Gastroesophageal sphincter (tissue), 4 donors: Measurements from ENCODE around the gene SIGLEC10. TPM values are rescaled to one million over a fixed set of nuclear protein-coding genes. Genes with fewer than 3 reads are reported as not detected.

Source experiments
- ATAC-seq: fragments of 150-250 bp; one replicate; pipeline ENCODE4 v1.9.1; 2016; ENCODE audit warnings: mild to moderate bottlenecking, moderate library complexity
- H3K27ac ChIP-seq, 4 donors: fragments of 200-600 bp; sonication (generic) in 3 of 4; 1 replicate in 3 of 4; 2 replicates in 1 of 4; pipeline ENCODE4 v1.5.1; 2016 to 2019
- H3K27me3 ChIP-seq: fragments of 200-600 bp; sonication (generic); one replicate; pipeline ENCODE4 v1.5.1; 2019
- H3K36me3 ChIP-seq, 2 donors: fragments of 200-600 bp; sonication (generic); one replicate each; pipeline ENCODE4 v1.5.1; 2019; ENCODE audit warnings: control low read depth in 1 of 2
- H3K4me1 ChIP-seq, 3 donors: fragments of 200-600 bp; sonication (generic); 1 replicate in 2 of 3; 2 replicates in 1 of 3; pipeline ENCODE4 v1.5.1; 2016 to 2019; ENCODE audit warnings: control low read depth in 2 of 3
- H3K4me3 ChIP-seq, 2 donors: fragments of 200-600 bp; sonication (generic); one replicate each; pipeline ENCODE4 v1.5.1; 2019; ENCODE audit warnings: mild to moderate bottlenecking in 1 of 2, moderate library complexity in 1 of 2
- H3K9me3 ChIP-seq, 3 donors: fragments of 200-600 bp; sonication (generic); one replicate each; pipeline ENCODE4 v1.5.1; 2017 to 2019; ENCODE audit warnings: control low read depth in 2 of 3
- CTCF ChIP-seq, 4 experiments: fragments of 200-600 bp in 2 of 4; fragments of 450-650 bp in 2 of 4; sonication (generic) in 1 of 4; IDR thresholded peaks; one replicate each; pipeline ENCODE4 v1.5.1; 2017 to 2019; ENCODE audit warnings: antibody characterized with exemption in 4 of 4, mild to moderate bottlenecking in 2 of 4, moderate library complexity in 2 of 4
- EP300 ChIP-seq: sonication (generic); formaldehyde crosslinking; IDR thresholded peaks from one replicate; pipeline ENCODE4 v1.6.1; 2017; ENCODE audit warnings: antibody characterized with exemption, mild to moderate bottlenecking
- POLR2A ChIP-seq, 2 donors: fragments of 450-650 bp; IDR thresholded peaks; one replicate each; pipeline ENCODE4 v1.6.1; 2017; ENCODE audit warnings: antibody characterized with exemption in 2 of 2, mild to moderate bottlenecking in 2 of 2, moderate library complexity in 1 of 2
- POLR2AphosphoS5 ChIP-seq: sonication (generic); formaldehyde crosslinking; IDR thresholded peaks from one replicate; pipeline ENCODE4 v1.6.1; 2017; ENCODE audit warnings: antibody characterized with exemption
- WGBS, 2 donors: methylation state at CpG; one replicate each; pipeline ENCODE4 v1.1.5; 2018; ENCODE audit warnings: low coverage in 1 of 2; 5-methylcytosine and 5-hydroxymethylcytosine counted together
- small RNA-seq, 4 donors: library from RNA; depleted of rRNA; stranded (forward); fragments of <200 nt; gene quantifications; one replicate each; pipeline ENCODE3, GENCODE V24; 2016
- total RNA-seq, 4 donors: library from RNA; depleted of rRNA; stranded (reverse); fragments of >200 nt; gene quantifications; one replicate each; pipeline ENCODE4 v1.1.0, GENCODE V29; 2016

Gene SIGLEC10
- total RNA-seq, 4 donors from 2014 or later, result 1.1 to 6.9 (median 3.2) TPM

GRCh38 chr19:51365211-51365964 lies 52.1 kb downstream of the SIGLEC10 start:
- 1 to 13% methylated on average over 5 to 7 of the region's 10 CpGs for WGBS, 2 donors
- no peak for TF ChIP-seq CTCF (IDR thresholded peaks at IDR 0.05)
- no peak for TF ChIP-seq POLR2AphosphoS5
- no peak for TF ChIP-seq POLR2A (IDR thresholded peaks at IDR 0.05)
- TF ChIP-seq EP300, result no peak
- peaks cover 0 to 50% (median 22%) of the 10 kb centered on the region in 3 donors for H3K4me1 ChIP-seq
- peak overlapping the region; percentile 90 to 98 (median 98) for H3K27ac ChIP-seq
- H3K9me3 ChIP-seq, result no peaks in the 10 kb centered on the region
- no peaks in the 10 kb centered on the region for H3K36me3 ChIP-seq
- peak overlapping the region; percentile 74 to 80 for H3K4me3 ChIP-seq
- no peaks in the 10 kb centered on the region for H3K27me3 ChIP-seq
- no peak for ATAC-seq

DNA sequence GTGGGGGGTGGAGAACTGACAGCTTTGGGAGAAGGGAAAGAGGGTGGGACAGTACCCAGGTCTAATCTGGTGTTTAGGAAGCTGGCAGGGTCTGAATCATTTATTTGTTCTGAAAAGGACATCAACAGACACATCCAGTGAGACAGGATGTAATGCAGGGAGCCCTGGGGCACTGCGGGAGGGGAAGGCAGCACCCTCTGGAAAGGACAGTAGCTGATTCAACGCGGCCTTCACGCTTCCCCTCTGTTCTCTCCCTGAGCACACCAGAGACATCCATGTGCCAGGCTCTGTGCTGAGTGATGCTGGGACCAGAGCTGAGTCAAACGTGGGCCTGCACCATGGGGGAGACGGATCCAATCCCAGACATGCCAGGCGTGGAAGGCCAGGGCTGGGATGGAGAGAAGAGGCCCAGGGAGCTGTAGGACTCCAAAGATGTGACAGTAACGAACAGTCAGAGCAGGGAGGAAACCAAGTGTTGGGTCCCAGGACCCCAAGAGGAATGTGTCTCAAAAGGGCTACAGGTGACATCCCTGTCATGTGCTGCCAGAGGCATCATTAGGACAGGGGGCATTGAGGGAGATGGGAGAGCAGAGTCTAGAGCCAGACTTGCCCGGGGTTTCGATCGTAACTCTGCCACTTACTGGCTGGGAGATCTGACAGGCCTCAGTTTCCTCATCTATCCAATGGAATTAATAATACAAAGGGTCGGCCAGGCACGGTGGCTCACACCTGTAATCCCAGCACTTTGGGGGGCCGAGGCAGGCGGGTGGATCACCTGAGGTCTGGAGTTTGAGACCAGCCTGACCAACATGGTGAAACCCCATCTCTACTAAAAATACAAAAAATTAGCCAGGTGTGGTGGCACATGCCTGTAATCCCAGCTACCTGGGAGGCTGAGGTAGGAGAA lies 53.0 kb downstream of the SIGLEC10 start:
- Histone ChIP-seq H3K27me3 (no peaks in the 10 kb centered on the region), H3K27ac (peak overlapping the region in 3 of 4 donors; percentile 97 to 98 (median 98)), H3K4me3 (no peak overlapping the region), H3K36me3 (no peaks in the 10 kb centered on the region), H3K9me3 (no peaks in the 10 kb centered on the region), H3K4me1 (peaks cover 0 to 55% (median 22%) of the 10 kb centered on the region in 3 donors)
- no peak for ATAC-seq
- 35 to 67% methylated on average over 2 to 8 of the region's 15 CpGs for WGBS, 2 donors
- no peak for TF ChIP-seq POLR2AphosphoS5
- no peak for TF ChIP-seq EP300
- no peak for TF ChIP-seq CTCF (IDR thresholded peaks at IDR 0.05)
- no peak for TF ChIP-seq POLR2A (IDR thresholded peaks at IDR 0.05)

GRCh38 chr19:51361239-51361638 lies 56.2 kb downstream of the SIGLEC10 start:
- H3K27me3 ChIP-seq, result no peaks in the 10 kb centered on the region
- TF ChIP-seq EP300 (no peak), POLR2AphosphoS5 (no peak), CTCF (IDR thresholded peaks at IDR 0.05) (no peak), POLR2A (IDR thresholded peaks at IDR 0.05) (no peak)
- no peaks in the 10 kb centered on the region for H3K36me3 ChIP-seq
- ATAC-seq, result no peak
- H3K4me3 ChIP-seq, result no peak overlapping the region
- 82 to 100% methylated on average over 1 to 11 of the region's 13 CpGs for WGBS, 2 donors
- no peaks in the 10 kb centered on the region for H3K9me3 ChIP-seq
- H3K27ac ChIP-seq, result peak overlapping the region in 3 of 4 donors; percentile 45 to 98 (median 97)
- H3K4me1 ChIP-seq, result peaks cover 0 to 53% (median 17%) of the 10 kb centered on the region in 3 donors

Small RNA genes lying within 50 kb of the gene (small RNA-seq; reads per million reads assigned to genes)
- gene AC020914.5, result 0 reads per million in 4 donors

Other genes starting within 250 kb of the SIGLEC10 start
- gene CD33, start 192.6 kb downstream of the SIGLEC10 start, total RNA-seq, result 1 to 10 TPM; 1.8 to 7.0 (median 2.8) TPM
- gene SIGLECL1, start 166.6 kb downstream of the SIGLEC10 start, total RNA-seq, result not detected
- gene IGLON5, start 106.0 kb downstream of the SIGLEC10 start, total RNA-seq, result not detected
- 1 to 10 TPM; 1.5 to 3.6 (median 2.5) TPM for gene VSIG10L, start 75.5 kb downstream of the SIGLEC10 start, total RNA-seq
- 100 to 1,000 TPM in 2 of 4 donors, 10 to 100 TPM in 2; 96.2 to 136 (median 103) TPM for gene ETFB, start 51.3 kb downstream of the SIGLEC10 start, total RNA-seq
- not detected for gene CLDND2, start 48.6 kb downstream of the SIGLEC10 start, total RNA-seq
- gene NKG7, start 45.0 kb downstream of the SIGLEC10 start, total RNA-seq, result 1 to 10 TPM in 1 of 4 donors, under 1 TPM in 2, not detected in 1; 0.58 to 2.0 (median 0.67) TPM
- gene LIM2, start 29.7 kb downstream of the SIGLEC10 start, total RNA-seq, result not detected
- not detected for gene C19orf84, start 27.1 kb downstream of the SIGLEC10 start, total RNA-seq
- 1 to 10 TPM in 1 of 4 donors, under 1 TPM in 2, not detected in 1; 0.25 to 1.4 (median 0.54) TPM for gene SIGLEC8, start 40.8 kb upstream of the SIGLEC10 start, total RNA-seq
- gene CEACAM18, start 60.9 kb upstream of the SIGLEC10 start, total RNA-seq, result not detected
- under 1 TPM in 2 of 4 donors, not detected in 2; 0.31 to 0.85 TPM for gene SIGLEC12, start 84.2 kb upstream of the SIGLEC10 start, total RNA-seq
- 1 to 10 TPM in 3 of 4 donors, under 1 TPM in 1; 0.59 to 3.9 (median 3.1) TPM for gene SIGLEC6, start 114.0 kb upstream of the SIGLEC10 start, total RNA-seq
- gene ZNF175, start 153.6 kb upstream of the SIGLEC10 start, total RNA-seq, result 10 to 100 TPM in 1 of 4 donors, 1 to 10 TPM in 3; 6.5 to 12.8 (median 7.3) TPM
- gene SIGLEC5, start 212.8 kb upstream of the SIGLEC10 start, total RNA-seq, result under 1 TPM in 2 of 4 donors, not detected in 2; 0.67 to 0.94 TPM
- gene SIGLEC14, start 229.2 kb upstream of the SIGLEC10 start, total RNA-seq, result 1 to 10 TPM in 2 of 4 donors, under 1 TPM in 1, not detected in 1; 0.73 to 8.6 (median 1.4) TPM